Spleen (tissue), 11 donors: ENCODE data around the gene KAT14. TPM values are rescaled to one million over a fixed set of nuclear protein-coding genes. Genes with fewer than 3 reads are reported as not detected.

ENCODE experiments used
- DNase-seq: peaks from one replicate; pipeline ENCODE4 v3.0.0-alpha.2; 2020
- H3K27ac ChIP-seq, 8 donors: fragments of 200-600 bp; sonication (generic) in 7 of 8; 1 replicate in 4 of 8; 2 replicates in 4 of 8; pipeline versions ENCODE4 v1.5.0 to v1.8.0; 2016 to 2021; ENCODE audit warnings: inconsistent platforms in 4 of 8, mild to moderate bottlenecking in 4 of 8, moderate library complexity in 1 of 8
- H3K27me3 ChIP-seq, 7 donors: fragments of 200-600 bp; sonication (generic) in 6 of 7; replicated peaks in 1 of 7; 1 replicate in 4 of 7; 2 replicates in 3 of 7; pipeline versions ENCODE4 v1.5.0 to v1.8.0; 2016 to 2021; ENCODE audit warnings: inconsistent platforms in 3 of 7, mild to moderate bottlenecking in 1 of 7
- H3K36me3 ChIP-seq, 6 donors: fragments of 200-600 bp; sonication (generic) in 5 of 6; 1 replicate in 4 of 6; 2 replicates in 2 of 6; pipeline versions ENCODE4 v1.5.0 to v1.8.0; 2016 to 2021; ENCODE audit warnings: inconsistent platforms in 2 of 6
- H3K4me1 ChIP-seq, 6 donors: fragments of 200-600 bp; sonication (generic) in 5 of 6; 1 replicate in 3 of 6; 2 replicates in 3 of 6; pipeline versions ENCODE4 v1.5.0 to v1.8.0; 2016 to 2021; ENCODE audit warnings: inconsistent platforms in 3 of 6
- H3K4me3 ChIP-seq, 8 donors: fragments of 200-600 bp; sonication (generic) in 7 of 8; 1 replicate in 4 of 8; 2 replicates in 4 of 8; pipeline versions ENCODE4 v1.5.0 to v1.8.0; 2016 to 2021; ENCODE audit warnings: inconsistent platforms in 4 of 8, mild to moderate bottlenecking in 4 of 8, moderate library complexity in 2 of 8
- H3K9me3 ChIP-seq, 8 donors: fragments of 200-600 bp; sonication (generic) in 7 of 8; 1 replicate in 4 of 8; 2 replicates in 4 of 8; pipeline versions ENCODE4 v1.5.0 to v1.8.0; 2016 to 2021; ENCODE audit warnings: inconsistent platforms in 4 of 8
- CTCF ChIP-seq, 11 experiments: fragments of 200-600 bp in 7 of 11; fragments of 450-650 bp in 4 of 11; sonication (generic) in 4 of 11; IDR thresholded peaks in 8 of 11; conservative IDR thresholded peaks in 3 of 11; 1 replicate in 7 of 11; 2 replicates in 4 of 11; pipeline versions ENCODE4 v1.4.0 to v1.8.0; 2016 to 2021; ENCODE audit warnings: antibody characterized with exemption in 11 of 11, inconsistent platforms in 4 of 11, mild to moderate bottlenecking in 1 of 11
- POLR2A ChIP-seq, 3 donors: fragments of 450-650 bp; IDR thresholded peaks; one replicate each; pipeline ENCODE4 v1.5.1; 2017; ENCODE audit warnings: antibody characterized with exemption in 3 of 3, mild to moderate bottlenecking in 1 of 3
- POLR2AphosphoS5 ChIP-seq, 3 donors: sonication (generic); formaldehyde crosslinking; IDR thresholded peaks; one replicate each; pipeline ENCODE4 v1.5.1; 2017; ENCODE audit warnings: antibody characterized with exemption in 3 of 3
- WGBS, 5 donors: extraction: QIAGEN DNeasy Blood & Tissue Kit in 3 of 5; methylation state at CpG; one replicate each; pipeline versions ENCODE4 v1.1.5 to v1.1.7; 2013 to 2018; 5-methylcytosine and 5-hydroxymethylcytosine counted together
- intact Hi-C: fragments of 100-400 bp; cut with DNase I; formaldehyde crosslinking; loops from one replicate; pipeline ENCODE4 v1.15.0; 2023; ENCODE audit warnings: low total_unique reads
- polyA plus RNA-seq, 3 donors: library from polyadenylated mRNA; stranded (reverse); fragments of 200-250 nt; gene quantifications; one replicate each; pipeline ENCODE4 v1.2.1, GENCODE V29; 2013
- small RNA-seq, 4 donors: library from RNA; depleted of rRNA; stranded (forward); fragments of <200 nt; gene quantifications; one replicate each; pipeline ENCODE3, GENCODE V24; 2016
- total RNA-seq, 7 donors: library from RNA; depleted of rRNA in 3 of 7; stranded (reverse); fragments of >200 nt in 3 of 7; fragmentation: NEBNext Ultra II Directional in 4 of 7; extraction: Animal tissue kit (Norgen Biotek cat#: 25700) in 4 of 7; gene quantifications; one replicate each; pipeline versions ENCODE4 v1.1.0 to v1.2.1, GENCODE V29; 2016 to 2021
- donor health status: healthy with polysubstance abuse.
- donor health status: DM: no; HTN: no; CAD: no; lungs with moderate emphysema.
- donor health status: DM: no; HTN: no; CAD: no.
- donor health status: Bipolar disorder and iron deficiency.
- donor health status: healthy.
- donor health status: DM: no; HTN: no; CAD: no.
- donor health status: DM: yes; HTN: yes; CAD: no.

The KAT14 gene
- total and polyA plus RNA-seq, 10 donors = 6.3 to 18.2 (median 13.2) TPM

- Histone ChIP-seq H3K9me3 (peaks cover 0 to 10% (median 0%) of the 10 kb centered on the region in 8 donors), H3K4me3 (no peak overlapping the region), H3K27me3 (peaks cover 0 to 14% (median 0%) of the 10 kb centered on the region in 7 donors), H3K36me3 (no peaks in the 10 kb centered on the region), H3K4me1 (no peaks in the 10 kb centered on the region), H3K27ac (no peak overlapping the region)
- intact Hi-C loops = no loop called here
- DNase-seq = no peak
- TF ChIP-seq POLR2A (IDR thresholded peaks at IDR 0.05) (no peak), CTCF (IDR thresholded peaks at IDR 0.05 in 8 of 11, conservative IDR thresholded peaks at IDR 0.05 in 3 of 11) (no peak), POLR2AphosphoS5 (IDR thresholded peaks at IDR 0.05) (no peak)
- WGBS, 5 donors = 53 to 60% (median 55%) methylated on average over 3 of the region's 3 CpGs
Measured at GRCh38 chr20:18233408-18233943, 95.8 kb downstream of the KAT14 start.

Small RNA genes within 50 kb of the gene (small RNA-seq; reads per million reads assigned to genes)
- gene RF00019 = 0 reads per million in 4 donors
- gene RNU7-137P = 0 reads per million in 4 donors

Other genes starting within 250 kb of the KAT14 start
- 100 to 1,000 TPM; 126 to 261 (median 192) TPM for gene SNX5, start 169.1 kb upstream of the KAT14 start, total RNA-seq
- gene SNX5, start 169.1 kb upstream of the KAT14 start, polyA plus RNA-seq = 100 to 1,000 TPM; 151 to 181 (median 159) TPM
- 10 to 100 TPM; 20.9 to 33.4 (median 28.4) TPM for gene MGME1, start 168.8 kb upstream of the KAT14 start, total RNA-seq
- gene MGME1, start 168.8 kb upstream of the KAT14 start, polyA plus RNA-seq = 10 to 100 TPM; 22.5 to 33.1 (median 26.2) TPM
- gene OVOL2, start 79.9 kb upstream of the KAT14 start, total RNA-seq = not detected
- not detected for gene OVOL2, start 79.9 kb upstream of the KAT14 start, polyA plus RNA-seq
- gene PET117, start within 50 bp of the KAT14 start, total RNA-seq = 10 to 100 TPM in 6 of 7 donors, 1 to 10 TPM in 1; 9.4 to 15.5 (median 12.0) TPM
- gene PET117, start within 50 bp of the KAT14 start, polyA plus RNA-seq = 10 to 100 TPM in 1 of 3 donors, 1 to 10 TPM in 2; 8.4 to 12.9 (median 10.0) TPM
- 10 to 100 TPM in 6 of 7 donors, 1 to 10 TPM in 1; 9.5 to 16.9 (median 15.0) TPM for gene ZNF133, start 150.7 kb downstream of the KAT14 start, total RNA-seq
- gene ZNF133, start 150.7 kb downstream of the KAT14 start, polyA plus RNA-seq = 10 to 100 TPM in 2 of 3 donors, 1 to 10 TPM in 1; 8.7 to 15.6 (median 12.2) TPM